GM19351 (cell line): ENCODE data around the gene SH3RF3.
"Not testable (repeated sequence)": the region's sequence is repeated elsewhere in the genome, so short reads cannot be mapped to it uniquely, and the experiment has no call there.

Source experiments
- ATAC-seq: cut with Tn5 transposase; IDR thresholded peaks from one replicate; pipeline ENCODE4 v1.9.1; 2021; ENCODE audit warnings: mild to moderate bottlenecking, moderate library complexity; ENCODE audit not compliant: unreplicated experiment

The SH3RF3 gene

GRCh38 chr2:109128616-109129355, at the start of gene SH3RF3:
TSS of gene SH3RF3 (plus strand) at chr2:109129205.
- peak; percentile 26 for ATAC-seq

GRCh38 chr2:109079590-109079989, 49.4 kb upstream of the SH3RF3 start:
- ATAC-seq = no peak

GRCh38 chr2:109080109-109080508, 48.9 kb upstream of the SH3RF3 start:
- no peak for ATAC-seq

DNA sequence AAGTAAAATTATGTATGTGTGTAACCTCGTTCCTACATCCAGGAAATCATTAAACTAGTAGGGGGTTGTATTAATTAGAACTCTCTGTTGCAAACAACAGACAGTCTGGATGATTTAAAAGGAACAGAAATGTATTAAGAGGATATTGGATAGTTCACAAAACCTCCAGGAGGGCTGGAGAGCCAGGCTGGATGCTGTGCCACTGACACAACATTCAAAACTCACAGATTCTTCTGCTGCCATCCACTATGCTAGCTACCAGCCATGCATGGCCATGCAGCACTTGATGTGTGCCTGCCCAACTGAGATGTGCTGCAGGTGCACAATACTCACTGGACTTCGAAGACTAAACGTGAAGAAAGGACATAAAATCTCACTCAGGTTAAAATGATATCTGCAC, 48.2 kb upstream of the SH3RF3 start:
- ATAC-seq = no peak

GRCh38 chr2:109081374-109081773, 47.6 kb upstream of the SH3RF3 start:
- ATAC-seq = no peak

- ATAC-seq = no peak
Measured at GRCh38 chr2:109083771-109084170, 45.2 kb upstream of the SH3RF3 start.

DNA sequence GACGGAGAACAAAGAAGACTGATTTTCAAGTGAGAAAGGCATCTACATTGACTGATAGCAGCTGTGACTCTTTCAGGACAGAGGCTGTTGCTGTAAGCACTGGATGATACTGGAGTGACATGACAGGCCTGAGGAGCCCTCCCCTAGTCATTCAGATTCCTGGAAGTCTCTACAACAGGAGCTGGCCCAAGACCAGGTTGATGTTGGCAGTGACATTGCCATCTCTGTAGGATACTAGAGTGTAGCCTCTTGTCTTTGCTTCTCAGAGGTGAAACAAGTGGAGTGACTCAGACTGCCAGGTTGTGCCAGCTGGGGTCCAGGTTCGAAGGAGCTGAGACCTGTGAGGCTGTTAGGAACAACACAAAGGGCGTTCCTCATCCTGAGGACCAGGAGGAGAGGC, 44.7 kb upstream of the SH3RF3 start:
- ATAC-seq = no peak

GRCh38 chr2:109085912-109086742, 42.9 kb upstream of the SH3RF3 start:
- ATAC-seq = no peak

GRCh38 chr2:109086743-109087020, 42.3 kb upstream of the SH3RF3 start:
- ATAC-seq = no peak

GRCh38 chr2:109087055-109087663, 41.8 kb upstream of the SH3RF3 start:
- ATAC-seq = no peak

DNA sequence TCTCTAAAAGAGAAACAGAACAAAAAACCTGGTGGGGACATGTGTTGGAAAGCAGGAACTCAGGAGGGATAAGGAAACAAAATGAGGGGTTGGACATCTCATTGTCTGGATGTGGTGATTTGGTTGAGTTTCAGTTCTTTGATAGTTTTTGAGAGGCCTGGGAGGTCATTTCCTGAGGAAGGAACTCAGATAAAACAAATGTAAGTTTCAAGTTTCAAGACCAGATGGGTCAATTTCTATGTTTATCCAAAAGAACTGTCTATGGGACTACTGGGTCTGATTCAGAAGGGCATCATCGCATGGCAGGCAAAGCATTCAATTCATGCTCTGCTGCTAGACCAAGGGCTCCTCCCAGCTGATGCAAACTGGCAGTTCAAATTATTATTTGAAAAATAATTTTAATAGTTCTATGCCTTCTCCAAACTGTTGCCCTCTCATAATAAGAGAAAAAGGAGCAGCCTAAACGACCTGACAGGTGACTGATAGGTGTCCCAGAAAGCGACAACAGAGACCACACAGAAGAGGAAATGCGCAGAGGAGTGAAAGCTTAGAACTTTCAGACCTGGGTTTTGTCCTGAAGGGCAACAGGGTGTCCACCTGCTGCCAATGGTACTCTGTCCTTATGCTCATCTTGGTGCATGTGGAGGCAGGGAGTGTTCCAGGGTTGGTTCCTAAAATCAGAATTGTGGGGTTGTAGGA, 39.3 kb upstream of the SH3RF3 start:
- ATAC-seq = no peak

DNA sequence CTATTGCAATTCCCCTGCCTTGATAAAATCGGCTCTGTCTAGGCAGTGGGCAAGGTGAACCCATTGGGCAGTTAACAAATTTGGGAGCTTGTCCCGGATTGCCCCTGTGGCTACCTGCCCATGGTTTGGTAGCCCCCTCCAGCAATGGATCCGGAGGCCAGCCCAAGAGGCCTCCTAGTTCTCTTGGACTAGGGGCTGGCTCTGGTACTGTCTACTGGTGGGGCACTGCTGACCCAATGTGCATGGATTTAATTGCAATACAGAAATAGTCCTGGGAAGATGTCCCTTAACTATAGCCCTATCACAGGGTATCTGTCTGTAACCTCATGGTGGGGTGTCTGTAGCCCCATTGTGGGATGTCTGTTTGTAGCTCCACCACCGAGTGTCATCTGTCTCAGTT, 37.5 kb upstream of the SH3RF3 start:
- ATAC-seq = no peak

- ATAC-seq = no peak
Measured at GRCh38 chr2:109094144-109094543, 34.9 kb upstream of the SH3RF3 start.

DNA sequence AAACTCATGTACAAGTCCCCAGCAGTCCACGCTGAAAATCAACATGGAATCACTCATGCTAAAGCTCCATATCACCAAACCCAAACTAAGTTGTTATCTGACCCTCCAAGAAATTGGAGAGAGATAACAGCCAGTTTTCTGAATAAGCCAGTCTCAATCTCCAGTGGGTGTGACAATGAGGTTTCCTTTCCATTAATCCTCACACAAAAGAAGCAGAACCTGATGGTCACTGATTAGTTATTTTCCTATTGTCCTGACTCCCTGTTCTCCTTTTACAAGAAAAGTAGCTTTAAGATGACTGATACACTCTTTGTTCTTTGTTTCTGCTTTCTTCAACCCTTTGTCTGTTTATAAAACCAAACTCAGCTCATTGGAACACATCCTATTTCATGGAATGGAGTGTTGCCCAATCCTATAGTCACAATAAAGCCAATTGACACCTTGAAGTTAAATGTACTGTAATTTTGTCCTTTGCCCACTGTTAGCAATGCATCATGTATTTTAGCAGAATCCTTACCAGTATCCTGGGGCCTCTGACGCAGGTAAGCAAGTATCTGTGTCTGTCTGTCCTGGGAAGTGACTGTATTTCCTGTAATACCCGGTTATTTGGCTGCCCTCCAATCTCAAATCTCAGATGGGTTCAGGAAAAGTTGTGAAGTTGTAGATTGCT, 30.6 kb upstream of the SH3RF3 start:
- ATAC-seq = no peak

GRCh38 chr2:109098921-109099273, 30.1 kb upstream of the SH3RF3 start:
- ATAC-seq = no peak

- ATAC-seq = no peak
Measured at GRCh38 chr2:109102588-109103233, 26.3 kb upstream of the SH3RF3 start.

- ATAC-seq = no peak
Measured at GRCh38 chr2:109105113-109105512, 23.9 kb upstream of the SH3RF3 start.

DNA sequence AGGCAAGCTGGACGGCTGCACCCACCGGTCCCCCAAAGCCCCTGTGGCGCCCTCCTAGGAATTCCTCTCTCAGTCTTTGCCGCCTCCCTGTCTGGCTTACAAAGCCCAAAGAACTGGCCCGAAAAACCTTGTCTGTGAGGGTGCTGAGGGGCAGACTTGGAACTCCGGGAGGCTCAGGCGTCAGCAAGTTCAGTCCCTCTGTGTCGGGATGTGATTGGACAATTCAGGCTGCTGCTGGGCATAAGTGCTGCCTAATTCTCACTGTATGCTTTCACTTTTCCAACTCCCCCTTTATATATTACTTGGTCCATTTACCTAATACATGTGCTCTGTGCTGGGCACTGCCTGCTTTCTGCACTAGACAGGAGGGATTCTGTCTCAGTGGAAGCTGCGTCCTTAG, 20.3 kb upstream of the SH3RF3 start:
- ATAC-seq = no peak

- no peak for ATAC-seq
Measured at GRCh38 chr2:109109342-109109741, 19.7 kb upstream of the SH3RF3 start.

GRCh38 chr2:109110170-109110569, 18.8 kb upstream of the SH3RF3 start:
- no peak for ATAC-seq

- not testable (repeated sequence) for ATAC-seq
Measured at GRCh38 chr2:109117181-109117580, 11.8 kb upstream of the SH3RF3 start.
